OCI-LY3 (cell line): Measurements from ENCODE around the gene MYBPC2.

Experiments used
- EZH2phosphoT487 ChIP-seq: fragments of 200-600 bp; shearing (Covaris generic); IDR thresholded peaks from 2 replicates; pipeline ENCODE4 v1.6.1; 2018; ENCODE audit warnings: antibody characterized with exemption, mixed run types, low read depth
- TF ChIP-seq, protein P1 (sequence below): fragments of 200-600, 300-600 bp; sonication (generic); IDR thresholded peaks from 2 replicates; pipeline ENCODE4 v1.5.1; 2014; ENCODE audit warnings: antibody characterized with exemption, low read length, low read depth

DNA sequence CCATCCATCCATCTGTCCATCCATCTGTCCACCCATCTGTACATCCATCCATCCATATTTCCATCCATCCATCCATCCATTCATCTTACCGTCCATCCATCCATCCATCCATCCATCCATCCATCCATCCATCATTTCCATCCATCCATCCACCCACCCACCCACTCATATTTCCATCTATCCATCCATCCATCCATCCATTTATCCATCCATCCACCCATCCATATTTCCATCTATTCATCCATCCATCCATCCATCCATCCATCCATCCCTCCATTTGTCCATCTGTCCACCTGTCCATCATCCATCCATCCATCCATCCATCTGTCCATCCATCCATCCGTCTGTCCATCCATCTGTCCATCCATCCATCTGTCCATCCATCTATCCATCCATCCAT is 23.3 kb downstream of the MYBPC2 start:
- TF ChIP-seq, protein P1, sequence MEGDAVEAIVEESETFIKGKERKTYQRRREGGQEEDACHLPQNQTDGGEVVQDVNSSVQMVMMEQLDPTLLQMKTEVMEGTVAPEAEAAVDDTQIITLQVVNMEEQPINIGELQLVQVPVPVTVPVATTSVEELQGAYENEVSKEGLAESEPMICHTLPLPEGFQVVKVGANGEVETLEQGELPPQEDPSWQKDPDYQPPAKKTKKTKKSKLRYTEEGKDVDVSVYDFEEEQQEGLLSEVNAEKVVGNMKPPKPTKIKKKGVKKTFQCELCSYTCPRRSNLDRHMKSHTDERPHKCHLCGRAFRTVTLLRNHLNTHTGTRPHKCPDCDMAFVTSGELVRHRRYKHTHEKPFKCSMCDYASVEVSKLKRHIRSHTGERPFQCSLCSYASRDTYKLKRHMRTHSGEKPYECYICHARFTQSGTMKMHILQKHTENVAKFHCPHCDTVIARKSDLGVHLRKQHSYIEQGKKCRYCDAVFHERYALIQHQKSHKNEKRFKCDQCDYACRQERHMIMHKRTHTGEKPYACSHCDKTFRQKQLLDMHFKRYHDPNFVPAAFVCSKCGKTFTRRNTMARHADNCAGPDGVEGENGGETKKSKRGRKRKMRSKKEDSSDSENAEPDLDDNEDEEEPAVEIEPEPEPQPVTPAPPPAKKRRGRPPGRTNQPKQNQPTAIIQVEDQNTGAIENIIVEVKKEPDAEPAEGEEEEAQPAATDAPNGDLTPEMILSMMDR: no peak
- TF ChIP-seq EZH2phosphoT487: no peak
